SK-N-SH (cell line): Measurements from ENCODE around the gene ZNF213. TPM values are rescaled to one million over a fixed set of nuclear protein-coding genes. Genes with fewer than 3 reads are reported as not detected.

Experiments
- CTCF ChIA-PET: fragments of 300-600, 350-600 bp; formaldehyde crosslinking; extraction: SDS; loops from one replicate; lab custom pipeline; 2021; lab: Yijun Ruan, JAX
- POLR2A ChIA-PET: fragments of 350-600 bp; sonication (Branson Sonifier 250); formaldehyde crosslinking; extraction: SDS; loops from one replicate; lab custom pipeline; 2020; ENCODE audit warnings: antibody characterized with exemption, inconsistent platforms; lab: Yijun Ruan, JAX
- DNase-seq: peaks from one replicate; pipeline ENCODE4 v3.0.0; 2012
- H2AFZ ChIP-seq: fragments of 200-600 bp; sonication (generic); 2 replicates; pipeline ENCODE4 v1.8.1; 2016; ENCODE audit warnings: antibody characterized with exemption, mild to moderate bottlenecking, low read depth
- H3F3A ChIP-seq: fragments of 200-600 bp; sonication (generic); replicated peaks from 2 replicates; pipeline ENCODE3; 2016; ENCODE audit warnings: antibody characterized with exemption, mild to moderate bottlenecking; ENCODE audit not compliant: insufficient read depth
- H3K27ac ChIP-seq, 2 experiments: fragments of 200-500 bp in 1 of 2; fragments of 200-600 bp in 1 of 2; sonication (Bioruptor generic) in 1 of 2; sonication (generic), shearing (Covaris generic) in 1 of 2; 2 replicates each; pipeline versions ENCODE4 v1.5.1 to v1.6.1; 2014 to 2016; ENCODE audit warnings: low read depth in 2 of 2, inconsistent platforms in 1 of 2, low read length in 1 of 2, mild to moderate bottlenecking in 1 of 2, mixed read lengths in 1 of 2
- H3K27me3 ChIP-seq: fragments of 200-600 bp; sonication (generic), shearing (Covaris generic); 2 replicates; pipeline ENCODE4 v1.6.1; 2016; ENCODE audit warnings: mixed run types; ENCODE audit not compliant: insufficient read depth
- H3K36me3 ChIP-seq, 2 experiments: fragments of 200-500 bp in 1 of 2; fragments of 200-600 bp in 1 of 2; sonication (Bioruptor generic) in 1 of 2; sonication (generic) in 1 of 2; replicated peaks in 1 of 2; 2 replicates each; pipeline versions ENCODE3 to v1.5.1; 2014 to 2016; ENCODE audit warnings: low read length in 1 of 2, mild to moderate bottlenecking in 1 of 2; ENCODE audit not compliant: insufficient read depth in 2 of 2, control insufficient read depth in 1 of 2
- H3K4me1 ChIP-seq, 2 experiments: fragments of 200-500 bp in 1 of 2; fragments of 200-600 bp in 1 of 2; sonication (Bioruptor generic) in 1 of 2; sonication (generic), shearing (Covaris generic) in 1 of 2; 2 replicates each; pipeline versions ENCODE4 v1.5.1 to v1.6.1; 2014 to 2016; ENCODE audit warnings: low read depth in 1 of 2, low read length in 1 of 2, mixed run types in 1 of 2; ENCODE audit not compliant: insufficient read depth in 2 of 2, control insufficient read depth in 1 of 2
- H3K4me2 ChIP-seq: fragments of 200-600 bp; sonication (generic), shearing (Covaris generic); 2 replicates; pipeline ENCODE4 v1.6.1; 2017; ENCODE audit warnings: mixed run types
- H3K4me3 ChIP-seq, 2 experiments: fragments of 200-500 bp in 1 of 2; fragments of 200-600 bp in 1 of 2; sonication (Bioruptor generic) in 1 of 2; sonication (generic), shearing (Covaris generic) in 1 of 2; 2 replicates each; pipeline versions ENCODE4 v1.5.1 to v1.8.1; 2014 to 2016; ENCODE audit warnings: low read depth in 2 of 2, inconsistent platforms in 1 of 2, low read length in 1 of 2, mild to moderate bottlenecking in 1 of 2, mixed read lengths in 1 of 2, moderate library complexity in 1 of 2
- H3K79me2 ChIP-seq: fragments of 200-600 bp; sonication (generic); 2 replicates; pipeline ENCODE4 v1.8.1; 2017; ENCODE audit warnings: mild to moderate bottlenecking; ENCODE audit not compliant: insufficient read depth
- H3K9ac ChIP-seq: fragments of 200-600 bp; sonication (generic); 2 replicates; pipeline ENCODE4 v1.6.1; 2017; ENCODE audit warnings: mixed run types
- H3K9me2 ChIP-seq: fragments of 200-600 bp; sonication (generic); 2 replicates; pipeline ENCODE4 v1.6.1; 2017; ENCODE audit warnings: mixed run types
- H3K9me3 ChIP-seq: fragments of 200-600 bp; sonication (generic); 2 replicates; pipeline ENCODE4 v1.6.1; 2017; ENCODE audit warnings: mixed run types, mild to moderate bottlenecking, moderate library complexity
- H4K20me1 ChIP-seq: fragments of 200-600 bp; sonication (generic); 2 replicates; pipeline ENCODE4 v1.6.1; 2017; ENCODE audit warnings: mild to moderate bottlenecking, mixed run types; ENCODE audit not compliant: insufficient read depth
- CHD2 ChIP-seq: fragments of 150-350 bp; IDR thresholded peaks from 2 replicates; pipeline ENCODE4 v1.6.1; 2018; ENCODE audit warnings: low read length; ENCODE audit not compliant: partially characterized antibody
- EP300 ChIP-seq, 2 experiments: IDR thresholded peaks; 2 replicates each; pipeline versions ENCODE4 v1.4.0 to v1.6.1; 2012; ENCODE audit warnings: borderline replicate concordance in 1 of 2, low read depth in 1 of 2, low read length in 1 of 2
- FOSL2 ChIP-seq: IDR thresholded peaks from 2 replicates; pipeline ENCODE4 v1.4.0; 2012; ENCODE audit warnings: low read depth, mild to moderate bottlenecking, moderate library complexity, borderline replicate concordance
- FOXJ3 ChIP-seq: sonication (generic); formaldehyde crosslinking; IDR thresholded peaks from 2 replicates; pipeline ENCODE4 v1.5.1; 2020; ENCODE audit warnings: mild to moderate bottlenecking, missing genetic modification reagents
- GATA2 ChIP-seq: sonication (generic); formaldehyde crosslinking; IDR thresholded peaks from 2 replicates; pipeline ENCODE4 v1.5.0; 2020; ENCODE audit warnings: mild to moderate bottlenecking, missing genetic modification reagents
- IRF3 ChIP-seq: fragments of 150-350 bp; IDR thresholded peaks from 2 replicates; pipeline ENCODE4 v1.6.1; 2016; ENCODE audit warnings: mild to moderate bottlenecking, low read depth, low read length
- NFIC ChIP-seq: IDR thresholded peaks from 2 replicates; pipeline ENCODE4 v1.4.0; 2012; ENCODE audit warnings: borderline replicate concordance
- POLR2AphosphoS5 ChIP-seq: IDR thresholded peaks from 2 replicates; pipeline ENCODE4 v1.6.1; 2012; ENCODE audit warnings: low read depth, low read length
- RAD21 ChIP-seq: IDR thresholded peaks from 2 replicates; pipeline ENCODE4 v1.6.1; 2012; ENCODE audit warnings: mild to moderate bottlenecking, low read length
- RCOR1 ChIP-seq: fragments of 150-350 bp; IDR thresholded peaks from 2 replicates; pipeline ENCODE4 v1.6.1; 2017; ENCODE audit warnings: antibody characterized with exemption, low read length
- REST ChIP-seq: IDR thresholded peaks from 2 replicates; pipeline ENCODE4 v1.6.1; 2012; ENCODE audit warnings: mild to moderate bottlenecking, low read depth, low read length, moderate library complexity
- TAF1 ChIP-seq: IDR thresholded peaks from 2 replicates; pipeline ENCODE4 v1.6.1; 2012; ENCODE audit warnings: low read depth, mild to moderate bottlenecking, low read length, moderate library complexity, borderline replicate concordance
- TCF12 ChIP-seq: IDR thresholded peaks from 2 replicates; pipeline ENCODE4 v1.4.0; 2012
- USF1 ChIP-seq: IDR thresholded peaks from 2 replicates; pipeline ENCODE4 v1.4.0; 2012; ENCODE audit warnings: low read depth, borderline replicate concordance
- USF2 ChIP-seq: fragments of 150-350 bp; IDR thresholded peaks from 2 replicates; pipeline ENCODE4 v1.6.1; 2017; ENCODE audit warnings: antibody characterized with exemption, low read length, low read depth, borderline replicate concordance
- YY1 ChIP-seq: IDR thresholded peaks from 2 replicates; pipeline ENCODE4 v1.4.0; 2012; ENCODE audit warnings: low read depth, mild to moderate bottlenecking
- WGBS: methylation state at CpG from one replicate; pipeline ENCODE4 v1.1.6; 2017; ENCODE audit warnings: low lambda C conversion rate; 5-methylcytosine and 5-hydroxymethylcytosine counted together
- polyA plus RNA-seq, 3 experiments: library from polyadenylated mRNA; depleted of rRNA; stranded (reverse); fragments of >200 nt; gene quantifications; 2 replicates each; pipeline ENCODE4 v1.2.3, GENCODE V29; 2012

The ZNF213 gene
- polyA plus RNA-seq, 1 of the 3 experiments (the other 2 are of a cell fraction) = 1.1 TPM

GRCh38 chr16:3140603-3141427 is 6.0 kb downstream of the ZNF213 start:
- CTCF ChIA-PET = interaction anchor here (0.9 to 1.7 kb wide), 4 partner anchors 9 to 12 kb away, joined by 3 to 8 read pairs (median 4); no protein-coding TSS in a partner anchor

GRCh38 chr16:3141781-3142311 is 7.0 kb downstream of the ZNF213 start:
- H3K79me2 ChIP-seq = peaks cover 1% of the 10 kb centered on the region
- H3K4me1 ChIP-seq = peaks cover 0 to 7% of the 10 kb centered on the region in 2 experiments; a peak in 2 of 4 replicates
- TF ChIP-seq IRF3 (no peak), REST (no peak), TAF1 (no peak), FOSL2 (no peak), EP300 (IDR thresholded peaks at IDR 0.05; ENCODE audit: borderline replicate concordance in 1 of 2, low read depth in 1 of 2, low read length in 1 of 2) (no peak)
- TF ChIP-seq, all 33 proteins: peak for 0
- H3K4me2 ChIP-seq = no peak overlapping the region
- H3K9ac ChIP-seq = no peak overlapping the region
- H3K4me3 ChIP-seq = no peak overlapping the region
- no peaks in the 10 kb centered on the region for H4K20me1 ChIP-seq
- H3K27me3 ChIP-seq = no peaks in the 10 kb centered on the region
- H3K27ac ChIP-seq = no peak overlapping the region
- 92% methylated on average over 12 of the region's 23 CpGs for WGBS
- H3F3A ChIP-seq = no peaks in the 10 kb centered on the region
- no peak overlapping the region for H2AFZ ChIP-seq
- ChIA-PET POLR2A (no interaction called here), CTCF (interaction anchor here (1.2 to 3.3 kb wide), 3 partner anchors 8 to 13 kb away, joined by 3 to 10 read pairs (median 8); no protein-coding TSS in a partner anchor)
- DNase-seq = peak; percentile 8
- H3K36me3 ChIP-seq = peaks cover 5 to 38% of the 10 kb centered on the region in 2 experiments
- no peaks in the 10 kb centered on the region for H3K9me3 ChIP-seq
- H3K9me2 ChIP-seq = no peaks in the 10 kb centered on the region

More at GRCh38 chr16:3140603-3141427, 6.0 kb downstream of the ZNF213 start:
- Histone ChIP-seq H3K79me2 (peaks cover 12% of the 10 kb centered on the region), H4K20me1 (no peaks in the 10 kb centered on the region), H3K9me3 (no peaks in the 10 kb centered on the region), H3K9ac (no peak overlapping the region), H3F3A (no peaks in the 10 kb centered on the region), H3K27ac (no peak overlapping the region), H2AFZ (no peak overlapping the region), H3K4me1 (peaks cover 0 to 7% of the 10 kb centered on the region in 2 experiments; a peak in 2 of 4 replicates), H3K4me2 (no peak overlapping the region), H3K4me3 (no peak overlapping the region), H3K9me2 (no peaks in the 10 kb centered on the region), H3K27me3 (no peaks in the 10 kb centered on the region), H3K36me3 (peaks cover 5 to 38% of the 10 kb centered on the region in 2 experiments)
- 96% methylated on average over 42 of the region's 69 CpGs for WGBS
- POLR2A ChIA-PET = no interaction called here
- TF ChIP-seq CHD2 = no peak
- no peak for TF ChIP-seq RCOR1
- TF ChIP-seq YY1 = no peak
- TF ChIP-seq POLR2AphosphoS5 = no peak
- TF ChIP-seq EP300 (IDR thresholded peaks at IDR 0.05; ENCODE audit: borderline replicate concordance in 1 of 2, low read depth in 1 of 2, low read length in 1 of 2) = no peak
- TF ChIP-seq USF2 = no peak
- TF ChIP-seq FOXJ3 (CRISPR knock-in tag) = no peak
- no peak for TF ChIP-seq RAD21
- TF ChIP-seq USF1 = no peak
- TF ChIP-seq NFIC = no peak
- TF ChIP-seq GATA2 (CRISPR knock-in tag) = no peak
- no peak for TF ChIP-seq TCF12
- no peak for DNase-seq
